Measurements from ENCODE around the gene HOXD12.

Gene HOXD12

DNA sequence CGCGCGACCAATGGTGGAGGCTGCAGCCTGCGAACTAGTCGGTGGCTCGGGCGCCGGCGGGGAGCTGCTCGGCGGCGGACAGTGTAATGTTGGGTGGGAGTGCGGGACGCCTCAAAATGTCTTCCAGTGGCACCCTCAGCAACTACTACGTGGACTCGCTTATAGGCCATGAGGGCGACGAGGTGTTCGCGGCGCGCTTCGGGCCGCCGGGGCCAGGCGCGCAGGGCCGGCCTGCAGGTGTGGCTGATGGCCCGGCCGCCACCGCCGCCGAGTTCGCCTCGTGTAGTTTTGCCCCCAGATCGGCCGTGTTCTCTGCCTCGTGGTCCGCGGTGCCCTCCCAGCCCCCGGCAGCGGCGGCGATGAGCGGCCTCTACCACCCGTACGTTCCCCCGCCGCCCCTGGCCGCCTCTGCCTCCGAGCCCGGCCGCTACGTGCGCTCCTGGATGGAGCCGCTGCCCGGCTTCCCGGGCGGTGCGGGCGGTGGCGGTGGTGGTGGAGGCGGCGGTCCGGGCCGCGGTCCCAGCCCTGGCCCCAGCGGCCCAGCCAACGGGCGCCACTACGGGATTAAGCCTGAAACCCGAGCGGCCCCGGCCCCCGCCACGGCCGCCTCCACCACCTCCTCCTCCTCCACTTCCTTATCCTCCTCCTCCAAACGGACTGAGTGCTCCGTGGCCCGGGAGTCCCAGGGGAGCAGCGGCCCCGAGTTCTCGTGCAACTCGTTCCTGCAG lies 23.3 kb downstream of the HOXD12 start, which contains the start of gene HOXD9:
TSS of gene HOXD9 (plus strand) at position 37 of the 728 bp plus-strand sequence. CDS start at position 87, 50 bp downstream.
- DNase-seq = no peak

DNA sequence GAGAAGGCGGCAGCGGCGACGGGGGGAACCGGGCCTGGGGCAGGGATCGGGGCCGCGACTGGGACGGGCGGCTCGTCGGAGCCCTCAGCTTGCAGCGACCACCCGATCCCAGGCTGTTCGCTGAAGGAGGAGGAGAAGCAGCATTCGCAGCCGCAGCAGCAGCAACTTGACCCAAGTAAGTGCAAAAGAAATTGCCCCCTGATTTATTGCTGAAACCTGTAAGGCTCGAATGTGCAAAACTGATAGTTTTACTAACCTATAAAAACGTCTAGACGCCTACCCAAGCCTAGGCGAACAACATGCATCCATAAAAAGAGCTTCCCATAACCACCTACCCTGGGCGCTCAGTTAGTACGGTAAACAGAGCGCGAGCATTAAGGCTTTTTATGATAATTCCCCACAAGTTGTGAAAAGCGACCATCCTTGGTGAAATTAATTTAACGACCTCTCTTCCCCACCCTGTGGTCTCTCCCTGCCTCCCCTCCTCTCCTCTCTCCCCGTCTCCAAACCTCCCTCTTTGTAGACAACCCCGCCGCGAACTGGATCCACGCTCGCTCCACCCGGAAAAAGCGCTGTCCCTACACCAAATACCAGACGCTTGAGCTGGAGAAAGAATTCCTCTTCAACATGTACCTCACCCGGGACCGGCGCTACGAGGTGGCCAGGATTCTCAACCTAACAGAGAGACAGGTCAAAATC lies 24.0 kb downstream of the HOXD12 start:
- no peak for DNase-seq

DNA sequence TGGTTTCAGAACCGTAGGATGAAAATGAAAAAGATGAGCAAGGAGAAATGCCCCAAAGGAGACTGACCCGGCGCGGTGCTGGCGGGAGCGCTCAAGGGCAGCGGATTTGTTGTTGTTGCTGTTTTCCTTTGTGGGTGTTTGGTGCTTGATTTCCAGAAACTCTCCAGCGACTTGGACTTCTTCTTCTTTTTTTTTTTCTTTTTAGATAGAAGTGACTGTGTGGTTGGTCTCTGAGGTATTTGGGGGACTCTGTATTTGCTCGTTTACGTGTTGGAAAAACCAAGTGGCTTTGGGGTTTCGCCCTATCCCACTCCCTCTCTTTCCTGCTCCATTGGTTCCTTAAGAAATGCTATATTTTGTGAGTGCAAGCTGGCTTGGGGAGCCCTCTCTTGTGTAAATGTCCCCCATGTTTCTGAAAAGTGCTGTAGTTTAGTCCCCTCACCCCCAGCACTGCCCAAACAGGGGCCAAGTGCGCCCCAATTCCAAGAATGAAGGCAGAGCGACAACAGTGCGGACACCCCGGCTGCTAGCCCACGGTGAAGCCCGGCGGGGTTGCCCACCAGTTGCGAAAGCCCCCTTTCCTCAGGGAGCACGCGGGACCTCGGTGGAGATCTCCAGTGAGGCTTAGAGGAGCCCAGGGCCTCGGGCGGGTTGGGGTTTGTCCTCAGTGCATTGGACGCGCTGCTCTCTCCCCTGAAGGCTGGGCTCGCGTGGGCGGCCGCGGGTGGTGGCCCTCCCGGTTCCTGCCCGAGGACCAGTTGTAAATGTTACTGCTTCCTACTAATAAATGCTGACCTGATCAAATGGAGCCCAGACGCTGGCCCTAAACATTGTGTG lies 24.7 kb downstream of the HOXD12 start:
- DNase-seq = no peak

DNA sequence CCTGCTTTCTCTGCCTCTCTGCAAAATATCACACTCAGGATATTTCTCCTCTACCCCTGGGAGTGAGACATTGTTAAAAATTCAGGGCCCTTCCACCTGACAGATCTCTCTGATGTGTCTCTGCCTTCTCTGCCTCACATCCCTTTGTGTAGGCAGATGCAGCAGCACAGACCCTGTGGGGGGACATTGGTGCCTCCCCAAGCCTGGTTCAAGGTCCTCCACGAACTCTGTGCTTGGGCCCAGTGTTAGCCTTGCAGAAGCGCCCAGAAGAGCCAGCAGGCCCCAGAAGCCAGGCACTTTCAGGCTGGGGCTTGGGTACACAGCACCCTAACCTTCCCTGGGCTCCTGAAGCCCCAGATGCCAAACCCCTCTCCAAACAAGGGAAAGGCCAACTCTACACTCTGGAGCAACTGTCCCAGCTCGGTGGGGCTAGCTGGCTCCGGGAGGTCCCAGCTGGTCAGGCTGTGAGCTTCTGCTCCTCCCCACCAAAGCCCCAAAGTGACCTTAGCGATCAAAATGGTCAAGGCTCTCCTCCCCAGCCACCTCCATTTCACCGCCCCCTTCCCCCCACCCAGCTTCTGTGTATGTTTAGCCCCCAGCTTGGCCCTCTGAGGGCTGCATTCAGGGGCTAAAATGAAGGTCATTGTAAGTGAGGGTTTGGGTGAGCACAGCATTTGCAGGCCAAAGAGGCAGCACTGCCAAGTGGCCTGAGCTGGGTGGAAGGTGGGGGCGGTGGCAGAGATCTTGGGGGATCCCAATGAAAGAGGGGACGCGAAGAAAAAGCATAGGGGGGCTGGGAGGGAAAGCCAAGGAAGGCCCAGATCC lies 25.6 kb downstream of the HOXD12 start:
- DNase-seq = no peak

DNA sequence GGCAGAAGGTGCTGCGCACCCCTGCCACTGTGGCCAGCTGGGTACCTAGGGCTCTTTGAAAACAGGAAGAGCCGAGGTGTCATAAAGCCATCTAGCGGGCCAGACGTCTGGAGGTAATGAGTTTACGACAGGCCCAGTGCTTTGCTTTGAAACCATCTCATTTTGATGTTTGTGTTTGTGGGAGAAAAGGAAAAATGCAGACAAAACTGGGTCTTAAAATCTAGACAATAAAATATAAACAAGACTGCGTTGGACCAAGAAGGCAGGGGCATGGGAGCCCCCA lies 26.1 kb downstream of the HOXD12 start:
- DNase-seq = no peak

DNA sequence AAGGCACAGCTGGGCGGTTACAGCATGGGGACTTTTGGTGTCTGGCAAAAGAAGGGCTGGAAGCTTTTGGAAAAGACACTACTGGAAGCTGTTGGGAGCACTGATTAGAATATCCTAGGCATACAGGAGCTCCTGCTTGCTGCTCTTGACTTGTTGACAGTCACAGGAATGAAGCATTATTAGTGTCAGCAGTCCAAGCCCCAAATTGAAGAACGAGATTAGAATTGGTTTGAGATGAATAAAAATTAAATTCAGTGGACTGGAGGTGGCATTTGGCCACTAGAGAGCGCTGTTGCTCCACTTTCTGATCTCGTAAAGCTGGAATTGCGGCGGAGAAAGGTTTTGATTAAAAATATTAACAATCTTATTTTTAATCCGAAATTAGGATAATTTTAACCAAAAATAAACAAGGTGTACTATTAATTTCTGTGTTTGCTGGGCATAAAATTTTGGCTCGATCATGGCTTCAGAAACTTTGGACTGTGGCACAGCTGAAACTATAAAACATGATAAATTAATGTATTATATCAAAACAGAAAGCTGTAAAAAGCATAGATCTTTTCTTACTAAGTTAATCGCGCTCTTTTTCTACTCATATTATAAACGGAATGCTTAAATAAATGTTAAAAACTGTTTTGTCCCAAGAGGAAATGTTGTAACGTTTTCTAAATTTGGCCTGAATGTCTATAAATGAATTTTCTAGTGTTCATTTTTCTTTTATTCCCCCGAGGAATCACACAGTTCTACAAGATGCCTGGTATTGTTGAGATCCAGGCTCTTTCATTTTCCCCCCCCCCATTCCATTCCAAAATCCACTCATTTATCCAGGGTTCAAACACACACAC lies 27.6 kb downstream of the HOXD12 start:
- peak; percentile 56 for DNase-seq

DNA sequence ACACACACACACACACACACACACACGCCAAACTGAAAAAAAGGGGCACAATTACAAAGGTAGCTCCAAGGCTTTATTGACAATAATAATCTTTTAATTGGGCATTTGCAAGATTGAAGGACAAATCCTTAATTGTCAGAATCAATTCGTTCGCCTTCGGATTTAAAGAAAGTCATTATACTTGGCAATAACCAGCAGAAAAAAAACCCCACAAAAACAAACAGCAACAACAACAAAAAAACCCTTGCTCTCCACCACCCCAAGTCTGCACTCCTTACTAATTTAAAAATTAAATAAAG lies 28.1 kb downstream of the HOXD12 start:
- no peak for DNase-seq

DNA sequence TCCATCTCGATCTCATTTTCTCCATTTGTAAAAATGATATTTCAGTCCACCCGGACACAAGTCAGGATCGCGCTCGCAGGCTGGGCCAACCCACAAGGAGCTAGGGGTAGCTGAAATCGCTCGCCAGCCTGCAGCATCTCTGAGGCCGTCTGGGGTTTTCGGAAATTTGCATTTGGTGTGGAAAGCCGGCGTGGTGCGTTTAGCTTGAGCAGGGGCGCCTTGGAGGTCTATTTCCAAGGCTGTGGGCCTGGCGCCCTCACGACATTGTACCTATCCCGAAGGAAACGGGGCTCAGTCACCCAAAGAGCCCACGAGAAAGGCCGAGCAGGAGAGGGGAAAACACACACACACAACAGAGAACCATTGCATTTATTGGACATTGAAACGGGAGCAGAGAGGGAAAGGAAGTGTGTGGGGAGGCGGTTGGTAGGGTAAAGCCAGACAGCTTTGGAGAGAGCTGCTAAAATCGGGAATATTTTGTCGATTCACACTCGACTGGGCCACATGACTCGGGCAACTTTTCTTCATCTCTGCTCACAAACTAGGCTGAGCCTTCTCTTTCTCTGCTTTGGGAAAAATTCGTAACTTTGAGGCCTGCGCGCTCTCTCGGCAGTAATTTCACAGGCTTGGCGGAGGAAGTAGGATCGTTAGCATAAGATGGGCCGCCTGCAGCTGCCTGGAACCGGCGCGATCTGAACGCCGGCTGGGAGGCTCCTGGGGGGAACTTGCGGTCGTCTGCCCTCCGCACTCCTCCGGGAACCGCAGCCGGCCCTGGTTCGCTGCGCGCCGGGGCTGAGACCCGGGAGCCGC lies 28.8 kb downstream of the HOXD12 start:
- no peak for DNase-seq

DNA sequence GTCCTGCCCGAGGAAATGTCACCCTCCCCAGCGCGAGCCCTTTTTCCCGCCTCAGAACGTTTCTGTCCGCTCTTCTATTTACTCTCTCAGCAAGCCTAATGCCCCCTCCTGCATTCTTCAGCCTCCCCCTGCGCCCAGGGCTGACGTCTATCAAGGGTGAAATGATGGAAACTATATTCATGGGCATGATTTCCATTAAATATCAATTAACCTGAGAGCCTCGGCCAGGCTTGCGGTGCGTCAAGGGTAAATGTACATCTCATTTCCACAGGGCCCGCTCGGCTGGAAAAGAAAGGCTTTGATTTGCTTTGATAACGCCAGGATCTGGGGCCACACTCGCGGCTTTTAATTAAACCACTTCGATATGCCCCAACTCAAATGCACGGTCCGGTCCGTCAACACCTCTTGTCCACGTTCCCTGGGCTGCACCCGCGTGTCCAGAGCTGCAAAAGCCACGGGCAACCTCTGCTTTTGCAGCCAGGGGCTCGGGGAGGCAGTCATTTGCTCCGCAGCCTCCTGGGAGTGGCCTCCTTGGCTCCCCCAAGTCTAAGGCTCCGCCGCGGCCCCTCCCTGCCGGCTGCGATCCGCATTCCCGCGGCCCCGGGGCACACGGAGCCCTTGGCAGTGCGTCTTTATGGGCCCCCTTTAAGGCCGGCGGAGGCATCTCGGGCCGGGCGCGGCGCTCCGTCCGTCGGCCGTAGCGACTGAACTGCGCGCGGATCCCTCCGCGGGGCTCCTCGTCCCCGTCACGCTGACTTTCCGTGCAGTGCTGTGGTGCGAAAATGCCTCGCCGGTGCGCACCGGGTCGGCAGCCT lies 29.6 kb downstream of the HOXD12 start, which contains the start of gene HOXD8:
TSS of gene HOXD8 (plus strand) at position 724 of the 815 bp plus-strand sequence. CDS start 662 bp downstream, outside the sequence.
- no peak for DNase-seq

DNA sequence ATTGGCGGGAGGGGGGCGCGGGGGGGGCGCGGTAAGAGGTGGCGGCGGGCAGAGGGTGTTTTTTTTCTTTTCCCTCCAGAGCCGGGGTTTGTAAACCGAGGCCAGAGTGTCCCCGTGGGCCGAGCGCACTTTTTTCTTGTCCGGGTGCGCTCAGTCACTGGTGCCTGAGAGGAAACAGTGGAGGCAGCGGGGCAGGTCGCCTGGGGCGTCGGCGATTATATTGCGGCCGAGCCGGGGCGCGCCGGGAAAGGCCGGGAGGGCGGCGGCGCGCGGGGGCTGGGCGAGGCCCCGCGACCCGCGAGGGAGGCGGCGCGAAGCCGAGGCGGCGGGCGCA lies 30.2 kb downstream of the HOXD12 start:
- no peak for DNase-seq

DNA sequence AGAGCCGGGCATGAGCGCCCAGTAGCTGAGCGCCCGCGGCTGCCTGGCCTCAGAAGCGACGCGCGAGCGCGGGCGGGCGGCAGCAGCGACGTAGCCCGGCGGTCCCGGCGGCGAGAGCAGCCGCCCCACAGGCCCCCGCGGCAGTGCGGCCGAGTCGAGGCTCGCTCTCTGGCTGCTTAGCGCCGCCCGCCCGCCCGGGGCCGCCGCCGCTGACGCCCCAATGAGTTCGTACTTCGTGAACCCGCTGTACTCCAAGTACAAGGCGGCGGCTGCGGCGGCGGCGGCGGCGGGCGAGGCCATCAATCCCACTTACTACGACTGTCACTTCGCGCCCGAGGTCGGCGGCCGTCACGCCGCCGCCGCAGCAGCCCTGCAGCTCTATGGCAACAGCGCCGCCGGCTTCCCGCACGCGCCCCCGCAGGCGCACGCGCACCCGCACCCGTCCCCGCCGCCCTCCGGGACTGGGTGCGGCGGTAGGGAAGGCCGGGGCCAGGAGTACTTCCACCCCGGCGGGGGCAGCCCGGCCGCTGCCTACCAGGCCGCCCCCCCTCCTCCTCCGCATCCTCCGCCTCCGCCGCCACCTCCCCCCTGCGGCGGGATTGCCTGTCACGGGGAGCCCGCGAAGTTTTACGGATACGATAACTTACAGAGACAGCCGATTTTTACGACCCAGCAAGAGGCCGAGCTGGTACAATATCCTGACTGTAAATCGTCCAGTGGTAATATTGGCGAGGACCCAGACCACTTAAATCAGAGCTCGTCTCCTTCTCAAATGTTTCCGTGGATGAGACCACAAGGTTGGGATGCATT lies 30.8 kb downstream of the HOXD12 start:
- no peak for DNase-seq

DNA sequence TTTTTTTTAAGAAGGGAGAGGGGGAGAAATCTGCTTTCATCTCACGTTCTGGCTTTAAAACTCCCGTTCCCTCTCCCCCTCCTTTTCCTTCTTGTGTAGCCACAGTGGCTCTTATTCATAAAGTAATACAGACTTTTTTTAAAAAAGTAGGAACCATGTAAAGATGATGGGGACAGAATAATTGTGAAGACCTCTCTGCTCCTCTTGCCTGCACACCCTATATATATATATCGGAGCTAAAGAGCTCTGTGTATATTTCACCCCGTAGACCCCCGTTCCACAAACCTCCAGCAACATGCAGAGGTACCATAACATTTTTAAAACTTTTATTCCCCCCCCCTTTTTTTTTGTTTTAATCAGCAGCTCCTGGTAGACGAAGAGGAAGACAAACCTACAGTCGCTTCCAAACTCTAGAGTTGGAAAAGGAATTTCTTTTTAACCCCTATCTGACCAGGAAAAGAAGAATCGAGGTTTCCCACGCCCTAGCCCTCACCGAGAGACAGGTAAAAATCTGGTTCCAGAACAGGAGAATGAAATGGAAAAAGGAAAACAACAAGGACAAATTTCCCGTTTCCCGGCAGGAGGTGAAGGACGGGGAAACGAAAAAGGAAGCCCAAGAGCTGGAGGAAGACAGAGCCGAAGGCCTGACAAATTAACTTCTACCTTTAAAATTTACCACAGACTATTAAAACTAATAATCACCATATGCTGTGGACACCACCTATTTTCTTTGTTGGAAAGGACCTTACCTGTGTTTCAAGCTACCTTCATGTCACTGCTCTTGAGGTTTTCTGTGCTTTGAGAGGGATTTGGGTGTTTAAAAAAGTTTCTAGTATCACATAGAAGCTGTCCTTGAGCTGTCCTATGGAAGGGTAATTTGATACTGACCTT lies 31.6 kb downstream of the HOXD12 start:
- DNase-seq = no peak

DNA sequence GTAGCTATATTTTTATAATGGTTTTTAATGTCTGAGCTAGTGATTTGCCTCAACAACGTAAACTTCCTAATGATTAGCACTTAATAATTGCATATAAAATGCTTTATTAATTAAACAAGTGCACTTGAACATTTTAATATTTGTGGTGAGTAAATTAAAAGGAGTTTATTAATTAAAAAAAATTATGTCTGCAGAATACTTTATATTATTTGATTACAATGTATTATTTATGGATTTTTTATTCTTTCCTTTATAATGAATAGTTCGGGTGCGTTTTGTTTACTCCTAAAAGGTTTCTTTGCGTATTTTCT lies 32.2 kb downstream of the HOXD12 start:
- no peak for DNase-seq

DNA sequence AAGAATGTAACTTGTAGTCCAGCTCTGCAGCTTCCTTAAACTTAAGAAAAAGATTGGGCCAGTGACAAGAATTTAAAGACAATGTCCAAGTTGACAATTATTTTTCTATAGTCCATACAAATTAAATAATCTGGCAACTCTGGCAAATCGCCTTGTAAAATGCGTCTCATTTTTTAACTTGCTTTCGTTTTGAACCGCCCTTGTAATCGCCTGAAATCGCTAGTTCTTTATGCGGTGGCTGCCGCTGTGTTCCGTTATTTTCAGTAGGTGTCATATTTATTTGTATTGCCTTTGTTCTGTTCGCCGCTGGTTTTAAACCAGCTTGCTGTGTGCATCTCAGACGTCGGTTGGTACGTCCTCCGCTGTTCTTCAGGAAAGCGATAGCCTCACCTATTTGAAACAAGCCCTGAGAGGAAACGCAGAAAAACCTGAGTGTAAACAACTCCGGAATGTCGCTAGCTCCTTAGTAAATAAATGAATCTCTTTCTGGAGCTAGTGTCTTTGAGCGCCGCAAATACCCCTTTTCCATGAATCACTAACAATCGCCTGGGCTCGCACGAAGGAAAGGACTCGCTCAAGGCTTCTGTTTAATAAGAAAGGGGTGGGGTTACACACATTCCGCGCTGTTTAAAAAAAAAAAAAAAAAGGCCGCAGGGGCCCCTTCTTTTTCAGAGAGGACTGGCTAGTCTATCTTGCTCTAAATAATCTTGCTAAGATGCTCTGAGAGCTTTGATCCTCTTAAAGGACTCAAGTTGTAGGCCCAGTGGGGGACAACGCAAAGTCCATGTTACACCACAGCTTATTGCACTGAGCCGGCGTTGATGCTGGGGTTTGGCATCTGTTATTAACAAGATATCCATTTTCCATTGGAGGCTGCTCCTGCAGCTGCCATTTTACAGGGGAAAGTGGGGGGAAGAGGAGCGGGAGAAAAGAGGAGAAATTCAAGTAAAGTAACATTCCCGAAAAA lies 32.9 kb downstream of the HOXD12 start:
- no peak for DNase-seq

DNA sequence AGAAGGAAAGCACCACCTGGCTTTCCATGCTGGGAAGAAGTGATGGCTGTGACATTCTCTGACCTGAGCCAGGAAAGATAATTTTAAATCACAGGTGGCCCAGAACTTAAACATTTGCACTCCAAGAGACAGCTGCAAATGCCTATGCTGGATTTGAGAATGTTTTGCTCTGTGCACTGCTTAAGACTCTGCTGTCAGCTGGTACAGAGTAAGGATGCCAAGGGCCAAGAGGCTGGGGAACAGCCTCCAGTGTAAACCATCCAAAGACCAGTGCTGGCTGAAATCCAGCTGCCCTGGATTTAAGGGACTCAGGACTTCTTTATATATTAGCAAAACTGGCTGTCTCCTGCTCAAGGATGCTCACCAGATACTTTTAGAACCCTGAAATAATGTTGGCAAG lies 33.8 kb downstream of the HOXD12 start:
- DNase-seq = no peak

DNA sequence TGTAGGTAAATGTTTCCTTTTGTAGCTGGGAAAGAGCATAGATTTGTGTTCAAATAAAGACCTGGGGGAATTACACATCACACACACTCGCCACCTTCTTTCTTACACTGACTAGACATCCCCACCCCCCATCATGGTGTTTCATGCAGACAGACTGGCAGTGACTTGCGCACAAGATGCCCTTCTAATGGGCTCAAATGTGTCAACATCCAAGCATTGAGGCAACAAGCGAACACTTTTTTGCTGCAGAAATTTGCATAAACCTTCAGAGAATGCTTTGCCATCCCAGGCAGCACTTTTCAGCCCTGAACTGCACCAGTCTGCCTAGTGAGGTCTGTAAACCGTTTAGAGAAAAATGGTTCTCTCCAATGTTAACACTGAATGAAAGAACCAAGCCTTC lies 34.4 kb downstream of the HOXD12 start:
- no peak for DNase-seq

DNA sequence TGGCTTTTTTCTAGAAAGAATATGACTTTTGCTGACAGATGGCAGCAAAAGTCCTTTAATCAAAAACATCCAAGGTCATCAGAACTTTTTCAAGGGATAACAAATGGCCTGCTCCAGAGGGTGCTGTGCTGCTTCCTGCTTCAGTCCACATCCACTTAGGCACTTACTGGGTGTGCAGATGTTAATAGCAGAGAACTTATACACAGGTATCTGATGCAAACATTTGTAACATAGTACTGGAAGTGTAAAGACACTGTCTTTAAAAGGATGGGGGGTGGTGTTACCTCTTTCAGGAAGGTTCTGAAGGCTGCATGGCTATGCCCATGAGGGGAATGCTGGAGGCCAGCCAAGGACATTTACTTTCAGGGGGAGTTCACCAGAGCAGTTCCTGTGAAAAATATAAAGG lies 35.4 kb downstream of the HOXD12 start:
- DNase-seq = no peak

All from effector CD8-positive, alpha-beta T cell (primary cell).